Diencephalon (tissue), 1 donor: ENCODE data around the gene RHO. TPM values are rescaled to one million over a fixed set of nuclear protein-coding genes. Genes with fewer than 3 reads are reported as not detected.

Experiments
- total RNA-seq: library from RNA; depleted of rRNA; stranded (reverse); fragments of >200 nt; gene quantifications from one replicate; pipeline ENCODE4 v1.2.3, GENCODE V29; 2014

The RHO gene
- not detected for total RNA-seq

DNA sequence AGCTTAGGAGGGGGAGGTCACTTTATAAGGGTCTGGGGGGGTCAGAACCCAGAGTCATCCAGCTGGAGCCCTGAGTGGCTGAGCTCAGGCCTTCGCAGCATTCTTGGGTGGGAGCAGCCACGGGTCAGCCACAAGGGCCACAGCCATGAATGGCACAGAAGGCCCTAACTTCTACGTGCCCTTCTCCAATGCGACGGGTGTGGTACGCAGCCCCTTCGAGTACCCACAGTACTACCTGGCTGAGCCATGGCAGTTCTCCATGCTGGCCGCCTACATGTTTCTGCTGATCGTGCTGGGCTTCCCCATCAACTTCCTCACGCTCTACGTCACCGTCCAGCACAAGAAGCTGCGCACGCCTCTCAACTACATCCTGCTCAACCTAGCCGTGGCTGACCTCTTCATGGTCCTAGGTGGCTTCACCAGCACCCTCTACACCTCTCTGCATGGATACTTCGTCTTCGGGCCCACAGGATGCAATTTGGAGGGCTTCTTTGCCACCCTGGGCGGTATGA, at the start of gene RHO:
Gene RHO, plus strand, starts transcription at position 51 of the 512 bp plus-strand sequence. Its CDS starts 95 bp downstream, at position 146.

DNA sequence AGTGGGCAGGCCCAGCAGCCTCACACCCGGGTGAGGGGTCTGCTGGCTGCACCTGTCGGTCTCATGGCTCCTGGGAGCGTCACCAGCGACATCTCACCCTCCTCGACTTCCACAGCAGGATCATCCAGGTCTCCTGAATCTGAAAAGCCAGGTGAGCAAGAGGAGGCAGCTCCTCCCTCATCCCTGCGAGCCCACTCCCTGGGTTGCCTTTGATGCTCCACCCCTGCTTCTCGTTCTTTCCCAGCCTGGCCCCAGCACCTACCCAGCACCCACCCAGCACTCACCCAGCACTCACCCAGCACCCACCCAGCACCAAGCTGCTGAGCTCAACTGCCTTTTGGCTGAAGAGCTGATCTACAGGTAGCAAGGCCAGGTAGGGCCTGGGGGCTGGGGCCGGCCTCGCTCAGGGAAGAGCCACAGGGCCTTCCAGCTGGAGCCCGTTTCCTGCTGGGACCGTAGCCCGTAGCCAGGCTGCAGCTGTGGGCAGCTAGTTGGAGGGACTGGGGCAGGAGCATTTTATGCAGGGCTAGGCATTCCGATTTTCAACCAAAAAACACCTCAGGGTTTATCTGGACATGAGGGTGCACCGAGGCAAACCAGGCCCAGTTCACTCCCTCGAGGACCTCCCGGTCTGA, 14.8 kb downstream of the RHO start, which contains the start of gene H1-8:
Gene H1-8, plus strand, starts transcription at position 20 of the 635 bp plus-strand sequence. Its CDS starts 44 bp downstream, at position 64.

Other genes with a start within 250 kb of the RHO start
- gene HMCES, start 249.8 kb upstream of the RHO start, total RNA-seq: 20.8 TPM
- 0.92 TPM for gene EFCAB12, start 100.0 kb upstream of the RHO start, total RNA-seq
- gene MBD4, start 88.7 kb upstream of the RHO start, total RNA-seq: 24.9 TPM
- 34.1 TPM for gene IFT122, start 88.4 kb upstream of the RHO start, total RNA-seq
- not detected for gene H1-8, start 14.5 kb downstream of the RHO start, total RNA-seq
- gene PLXND1, start 78.0 kb downstream of the RHO start, total RNA-seq: 26.8 TPM